Measurements from ENCODE around the gene PKD2L1.

Gene PKD2L1

DNA sequence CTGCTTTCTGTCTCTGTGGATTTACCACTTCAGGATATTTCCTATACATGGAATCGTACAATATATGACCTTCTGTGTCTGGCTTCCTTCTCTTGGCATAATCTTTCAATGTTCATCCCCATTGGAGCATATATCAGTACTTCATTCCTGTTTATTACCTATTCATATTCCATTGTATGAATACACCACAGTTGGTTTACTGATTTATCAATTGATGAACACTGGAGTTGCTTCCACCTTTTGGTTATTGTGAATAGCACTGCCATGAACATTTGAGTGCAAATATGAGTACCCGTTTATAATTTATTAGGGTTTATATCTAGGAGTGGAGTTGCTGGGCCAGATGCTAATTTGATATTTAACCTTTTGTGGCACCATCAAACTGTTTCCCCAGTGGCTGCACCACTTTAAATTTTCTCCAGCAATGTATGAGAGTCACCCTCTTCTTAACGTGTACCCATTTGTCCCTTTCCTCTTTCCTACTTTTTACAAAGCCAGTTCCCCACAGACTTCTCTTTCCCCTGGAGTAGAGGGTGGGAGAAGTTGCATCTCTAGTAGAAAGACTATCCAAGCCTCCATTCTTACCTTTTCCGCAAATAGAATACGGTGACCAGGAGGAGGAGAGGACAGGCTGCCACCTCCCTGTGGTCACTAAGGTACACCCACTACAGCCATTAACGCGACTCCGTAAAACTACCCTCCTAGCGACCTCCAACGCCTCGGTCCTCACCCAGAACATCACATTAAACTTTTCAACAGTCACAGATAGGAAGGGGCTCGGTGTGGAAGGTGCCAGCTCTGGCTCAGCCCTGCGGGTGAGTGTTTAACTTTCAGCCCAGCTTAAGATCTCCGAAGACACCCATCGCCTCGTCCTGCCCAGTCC is 42.6 kb upstream of the PKD2L1 start:
- Histone ChIP-seq H3K4me3 (ENCODE audit: control insufficient read depth in 1 of 7, extremely low read depth in 1 of 7, insufficient read depth in 4 of 7, low read depth in 2 of 7, low read length in 6 of 7) (peak overlapping the region in 6 of 7 experiments; percentile 8 to 91 (median 76)), H3K27me3 (replicated peaks in 2 of 5; ENCODE audit: control insufficient read depth in 4 of 5, insufficient read depth in 5 of 5, low read length in 4 of 5) (no peaks in the 10 kb centered on the region), H3K9me3 (ENCODE audit: control extremely low read depth in 1 of 5, control insufficient read depth in 4 of 5, insufficient read depth in 2 of 5, low read depth in 1 of 5, low read length in 4 of 5) (no peaks in the 10 kb centered on the region), H3K27ac (ENCODE audit: insufficient read depth in 1 of 2, low read depth in 1 of 2, low read length in 2 of 2, poor library complexity in 1 of 2, severe bottlenecking in 2 of 2) (peak overlapping the region in 1 of 2 experiments; percentile 95), H3K4me1 (ENCODE audit: control extremely low read depth in 1 of 4, control insufficient read depth in 4 of 4, insufficient read depth in 4 of 4, low read length in 3 of 4) (peaks cover 14 to 68% (median 51%) of the 10 kb centered on the region in 4 experiments), H3K36me3 (ENCODE audit: control insufficient read depth in 4 of 4, insufficient read depth in 4 of 4, low read length in 3 of 4) (no peaks in the 10 kb centered on the region)
- ChIA-PET CTCF (interaction anchor here (1.0 to 1.7 kb wide), 5 partner anchors 23 to 61 kb away, joined by 3 to 10 read pairs (median 4); partner anchors contain the start of gene SCD), POLR2A (interaction anchor here (0.6 to 2.7 kb wide), 4 partner anchors 8 to 51 kb away, joined by 3 to 30 read pairs (median 4); partner anchors contain the start of gene SCD)
- WGBS (ENCODE audit: insufficient coverage): 29% methylated on average over 8 of the region's 16 CpGs
- DNase-seq: no peak

- peak overlapping the region in 1 of 2 experiments; percentile 76 for H3K27ac ChIP-seq (ENCODE audit: insufficient read depth in 1 of 2, low read depth in 1 of 2, low read length in 2 of 2, poor library complexity in 1 of 2, severe bottlenecking in 2 of 2)
- 100% methylated on average over 1 of the region's 10 CpGs for WGBS (ENCODE audit: insufficient coverage)
- ChIA-PET POLR2A (interaction anchor here (1.2 to 2.0 kb wide), 2 partner anchors 10 to 25 kb away, joined by 4 to 15 read pairs; partner anchors contain the start of gene SCD), CTCF (interaction anchor here (0.9 to 3.4 kb wide), 7 partner anchors 16 to 112 kb away, joined by 3 to 34 read pairs (median 10); partner anchors contain the start of gene SCD)
- H3K27me3 ChIP-seq (replicated peaks in 2 of 5; ENCODE audit: control insufficient read depth in 4 of 5, insufficient read depth in 5 of 5, low read length in 4 of 5): no peaks in the 10 kb centered on the region
- peaks cover 14 to 65% (median 51%) of the 10 kb centered on the region in 4 experiments for H3K4me1 ChIP-seq (ENCODE audit: control extremely low read depth in 1 of 4, control insufficient read depth in 4 of 4, insufficient read depth in 4 of 4, low read length in 3 of 4)
- H3K4me3 ChIP-seq (ENCODE audit: control insufficient read depth in 1 of 7, extremely low read depth in 1 of 7, insufficient read depth in 4 of 7, low read depth in 2 of 7, low read length in 6 of 7): peak overlapping the region in 1 of 7 experiments; percentile 24
- H3K9me3 ChIP-seq (ENCODE audit: control extremely low read depth in 1 of 5, control insufficient read depth in 4 of 5, insufficient read depth in 2 of 5, low read depth in 1 of 5, low read length in 4 of 5): no peaks in the 10 kb centered on the region
- DNase-seq: no peak
- H3K36me3 ChIP-seq (ENCODE audit: control insufficient read depth in 4 of 4, insufficient read depth in 4 of 4, low read length in 3 of 4): no peaks in the 10 kb centered on the region
These were observed 41.5 kb upstream of the PKD2L1 start for GRCh38 chr10:100371482-100372027.

GRCh38 chr10:100370714-100371481 is 40.9 kb upstream of the PKD2L1 start:
- Histone ChIP-seq H3K27ac (ENCODE audit: insufficient read depth in 1 of 2, low read depth in 1 of 2, low read length in 2 of 2, poor library complexity in 1 of 2, severe bottlenecking in 2 of 2) (peak overlapping the region in 1 of 2 experiments; percentile 76), H3K4me1 (ENCODE audit: control extremely low read depth in 1 of 4, control insufficient read depth in 4 of 4, insufficient read depth in 4 of 4, low read length in 3 of 4) (peaks cover 14 to 60% (median 51%) of the 10 kb centered on the region in 4 experiments), H3K27me3 (replicated peaks in 2 of 5; ENCODE audit: control insufficient read depth in 4 of 5, insufficient read depth in 5 of 5, low read length in 4 of 5) (no peaks in the 10 kb centered on the region), H3K9me3 (ENCODE audit: control extremely low read depth in 1 of 5, control insufficient read depth in 4 of 5, insufficient read depth in 2 of 5, low read depth in 1 of 5, low read length in 4 of 5) (no peaks in the 10 kb centered on the region), H3K4me3 (ENCODE audit: control insufficient read depth in 1 of 7, extremely low read depth in 1 of 7, insufficient read depth in 4 of 7, low read depth in 2 of 7, low read length in 6 of 7) (peak overlapping the region in 2 of 7 experiments; percentile 24 to 38), H3K36me3 (ENCODE audit: control insufficient read depth in 4 of 4, insufficient read depth in 4 of 4, low read length in 3 of 4) (no peaks in the 10 kb centered on the region)
- ChIA-PET CTCF (interaction anchor here (0.9 to 3.4 kb wide), 11 partner anchors 16 to 691 kb away, joined by 3 to 34 read pairs (median 5); partner anchors contain the start of genes KAZALD1 and SCD), POLR2A (interaction anchor here (0.7 to 2.0 kb wide), 3 partner anchors 9 to 201 kb away, joined by 3 to 15 read pairs (median 4); partner anchors contain the start of gene SCD)
- WGBS (ENCODE audit: insufficient coverage): 50% methylated on average over 10 of the region's 12 CpGs
- peak; percentile 74 to 95 (median 90) for DNase-seq

- Histone ChIP-seq H3K27me3 (replicated peaks in 2 of 5; ENCODE audit: control insufficient read depth in 4 of 5, insufficient read depth in 5 of 5, low read length in 4 of 5) (no peaks in the 10 kb centered on the region), H3K36me3 (ENCODE audit: control insufficient read depth in 4 of 4, insufficient read depth in 4 of 4, low read length in 3 of 4) (peaks cover 0 to 3% (median under 1%) of the 10 kb centered on the region in 4 experiments), H3K4me3 (ENCODE audit: control insufficient read depth in 1 of 7, extremely low read depth in 1 of 7, insufficient read depth in 4 of 7, low read depth in 2 of 7, low read length in 6 of 7) (no peak overlapping the region), H3K9me3 (ENCODE audit: control extremely low read depth in 1 of 5, control insufficient read depth in 4 of 5, insufficient read depth in 2 of 5, low read depth in 1 of 5, low read length in 4 of 5) (no peaks in the 10 kb centered on the region), H3K4me1 (ENCODE audit: control extremely low read depth in 1 of 4, control insufficient read depth in 4 of 4, insufficient read depth in 4 of 4, low read length in 3 of 4) (peaks cover 14 to 59% (median 46%) of the 10 kb centered on the region in 4 experiments), H3K27ac (ENCODE audit: insufficient read depth in 1 of 2, low read depth in 1 of 2, low read length in 2 of 2, poor library complexity in 1 of 2, severe bottlenecking in 2 of 2) (no peak overlapping the region)
- CTCF ChIA-PET: interaction anchor here (0.6 to 3.4 kb wide), 4 partner anchors 21 to 878 kb away, joined by 3 to 34 read pairs (median 4); partner anchors contain the start of gene SCD
- no peak for DNase-seq
- POLR2A ChIA-PET: no interaction called here
These were observed 38.7 kb upstream of the PKD2L1 start for GRCh38 chr10:100368721-100369120.

DNA sequence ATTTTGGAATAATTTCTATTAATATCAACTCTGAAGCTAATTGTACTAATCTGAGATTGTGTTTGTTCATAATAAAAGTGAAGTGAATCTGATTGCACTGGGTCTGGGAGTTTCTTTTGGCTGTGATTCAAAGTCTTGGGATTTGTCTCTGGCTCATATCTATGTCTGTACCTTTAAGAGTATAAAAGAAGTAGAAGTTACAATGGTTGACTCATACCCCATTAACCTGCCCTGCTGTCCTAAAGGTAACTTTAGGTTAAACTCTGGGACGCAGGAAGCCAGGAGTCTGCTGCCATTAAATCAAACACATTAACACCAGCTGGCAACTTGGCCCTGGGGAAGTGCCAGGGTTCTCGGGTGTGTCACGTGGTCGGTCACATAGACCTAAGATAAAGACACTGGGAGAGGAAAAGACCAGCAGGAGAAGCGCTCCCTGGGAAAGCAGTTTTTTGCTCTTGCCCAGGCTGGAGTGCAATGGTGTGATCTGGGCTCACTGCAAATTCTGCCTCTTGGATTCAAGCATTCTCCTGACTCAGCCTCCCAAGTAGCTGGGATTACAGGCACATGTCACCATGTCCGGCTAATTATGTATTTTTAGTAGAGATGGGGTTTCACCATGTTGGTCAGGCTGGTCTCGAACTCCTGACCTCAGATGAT is 34.8 kb upstream of the PKD2L1 start:
- Histone ChIP-seq H3K36me3 (ENCODE audit: control insufficient read depth in 4 of 4, insufficient read depth in 4 of 4, low read length in 3 of 4) (peaks cover 4 to 39% (median 22%) of the 10 kb centered on the region in 4 experiments), H3K27me3 (replicated peaks in 2 of 5; ENCODE audit: control insufficient read depth in 4 of 5, insufficient read depth in 5 of 5, low read length in 4 of 5) (no peaks in the 10 kb centered on the region), H3K27ac (ENCODE audit: insufficient read depth in 1 of 2, low read depth in 1 of 2, low read length in 2 of 2, poor library complexity in 1 of 2, severe bottlenecking in 2 of 2) (no peak overlapping the region), H3K4me3 (ENCODE audit: control insufficient read depth in 1 of 7, extremely low read depth in 1 of 7, insufficient read depth in 4 of 7, low read depth in 2 of 7, low read length in 6 of 7) (no peak overlapping the region), H3K9me3 (ENCODE audit: control extremely low read depth in 1 of 5, control insufficient read depth in 4 of 5, insufficient read depth in 2 of 5, low read depth in 1 of 5, low read length in 4 of 5) (no peaks in the 10 kb centered on the region), H3K4me1 (ENCODE audit: control extremely low read depth in 1 of 4, control insufficient read depth in 4 of 4, insufficient read depth in 4 of 4, low read length in 3 of 4) (peaks cover 3 to 23% (median 11%) of the 10 kb centered on the region in 4 experiments)
- POLR2A ChIA-PET: interaction anchor here (0.6 to 0.7 kb wide), 2 partner anchors 8 to 494 kb away, joined by 3 to 4 read pairs; no protein-coding TSS in a partner anchor
- CTCF ChIA-PET: interaction anchor here (1.5 to 3.8 kb wide), 4 partner anchors 18 to 68 kb away, joined by 6 to 12 read pairs (median 7); partner anchors contain the start of gene SCD
- WGBS (ENCODE audit: insufficient coverage): 20% methylated on average over 5 of the region's 7 CpGs
- DNase-seq: peak; percentile 29 to 72 (median 63)

GRCh38 chr10:100364175-100364574 is 34.1 kb upstream of the PKD2L1 start:
- ChIA-PET POLR2A (interaction anchor here (0.7 to 1.3 kb wide), 2 partner anchors 10 to 493 kb away, joined by 3 to 5 read pairs; no protein-coding TSS in a partner anchor), CTCF (interaction anchor here (0.7 to 2.1 kb wide), 6 partner anchors 10 to 24 kb away, joined by 3 to 7 read pairs (median 4); partner anchors contain the start of gene SCD)
- Histone ChIP-seq H3K36me3 (ENCODE audit: control insufficient read depth in 4 of 4, insufficient read depth in 4 of 4, low read length in 3 of 4) (peaks cover 6 to 46% (median 26%) of the 10 kb centered on the region in 4 experiments), H3K27ac (ENCODE audit: insufficient read depth in 1 of 2, low read depth in 1 of 2, low read length in 2 of 2, poor library complexity in 1 of 2, severe bottlenecking in 2 of 2) (no peak overlapping the region), H3K4me1 (ENCODE audit: control extremely low read depth in 1 of 4, control insufficient read depth in 4 of 4, insufficient read depth in 4 of 4, low read length in 3 of 4) (peaks cover 0 to 17% (median 8%) of the 10 kb centered on the region in 4 experiments), H3K9me3 (ENCODE audit: control extremely low read depth in 1 of 5, control insufficient read depth in 4 of 5, insufficient read depth in 2 of 5, low read depth in 1 of 5, low read length in 4 of 5) (no peaks in the 10 kb centered on the region), H3K27me3 (replicated peaks in 2 of 5; ENCODE audit: control insufficient read depth in 4 of 5, insufficient read depth in 5 of 5, low read length in 4 of 5) (no peaks in the 10 kb centered on the region), H3K4me3 (ENCODE audit: control insufficient read depth in 1 of 7, extremely low read depth in 1 of 7, insufficient read depth in 4 of 7, low read depth in 2 of 7, low read length in 6 of 7) (no peak overlapping the region)
- DNase-seq: no peak
- WGBS (ENCODE audit: insufficient coverage): 100% methylated on average over 3 of the region's 3 CpGs

All from common myeloid progenitor, CD34-positive (primary cell).